ENCODE data around the gene UBXN6. TPM values are rescaled to one million over a fixed set of nuclear protein-coding genes. Genes with fewer than 3 reads are reported as not detected.

The UBXN6 gene
- total RNA-seq, 1 donor from 2014 or later = 127 TPM

DNA sequence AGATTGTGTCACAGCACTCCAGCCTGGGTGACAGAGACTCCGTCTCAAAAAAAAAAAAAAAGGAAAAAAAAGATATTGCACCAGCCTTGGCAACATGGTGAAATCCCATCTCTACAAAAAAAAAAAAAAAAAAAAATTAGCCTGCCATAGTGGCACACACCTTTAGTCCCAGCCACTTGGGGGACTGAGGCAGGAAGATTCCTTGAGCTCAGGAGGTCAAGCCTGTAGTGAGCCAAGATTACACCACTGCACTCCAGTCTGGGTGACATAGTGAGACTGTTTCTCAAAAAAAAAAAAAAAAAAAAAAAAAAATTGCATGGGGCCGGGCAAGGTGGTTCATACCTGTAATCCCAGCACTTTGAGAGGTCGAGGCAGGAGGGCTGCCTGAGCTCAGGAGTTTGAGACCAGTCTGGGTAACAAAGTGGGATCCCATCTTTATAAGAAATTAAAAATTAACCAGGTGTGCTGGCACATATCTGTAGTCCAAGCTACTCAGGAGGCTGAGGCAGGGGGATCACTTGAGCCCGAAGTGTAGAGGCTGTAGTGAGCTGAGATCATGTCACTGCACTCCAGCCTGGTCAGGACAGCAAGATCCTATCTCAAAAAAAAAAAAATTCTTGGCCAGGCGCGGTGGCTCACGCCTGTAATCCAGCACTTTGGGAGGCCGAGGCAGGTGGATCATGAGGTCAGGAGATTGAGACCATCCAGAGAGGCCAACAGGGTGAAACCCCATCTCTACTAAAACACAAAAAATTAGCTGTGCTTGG is 7.4 kb upstream of the UBXN6 start:
- no peak for ATAC-seq
- intact Hi-C loops (cut with micrococcal nuclease) = no loop called here
- DNase-seq = no peak

GRCh38 chr19:4456843-4457653 is 546 bp downstream of the UBXN6 start:
- intact Hi-C loops (cut with micrococcal nuclease) = no loop called here
- peak; percentile 53 for ATAC-seq
- no peak for DNase-seq

- DNase-seq = no peak
- peak; percentile 13 for ATAC-seq
- intact Hi-C loops (cut with micrococcal nuclease) = no loop called here
These were observed 1.1 kb downstream of the UBXN6 start for GRCh38 chr19:4456476-4456842.

DNA sequence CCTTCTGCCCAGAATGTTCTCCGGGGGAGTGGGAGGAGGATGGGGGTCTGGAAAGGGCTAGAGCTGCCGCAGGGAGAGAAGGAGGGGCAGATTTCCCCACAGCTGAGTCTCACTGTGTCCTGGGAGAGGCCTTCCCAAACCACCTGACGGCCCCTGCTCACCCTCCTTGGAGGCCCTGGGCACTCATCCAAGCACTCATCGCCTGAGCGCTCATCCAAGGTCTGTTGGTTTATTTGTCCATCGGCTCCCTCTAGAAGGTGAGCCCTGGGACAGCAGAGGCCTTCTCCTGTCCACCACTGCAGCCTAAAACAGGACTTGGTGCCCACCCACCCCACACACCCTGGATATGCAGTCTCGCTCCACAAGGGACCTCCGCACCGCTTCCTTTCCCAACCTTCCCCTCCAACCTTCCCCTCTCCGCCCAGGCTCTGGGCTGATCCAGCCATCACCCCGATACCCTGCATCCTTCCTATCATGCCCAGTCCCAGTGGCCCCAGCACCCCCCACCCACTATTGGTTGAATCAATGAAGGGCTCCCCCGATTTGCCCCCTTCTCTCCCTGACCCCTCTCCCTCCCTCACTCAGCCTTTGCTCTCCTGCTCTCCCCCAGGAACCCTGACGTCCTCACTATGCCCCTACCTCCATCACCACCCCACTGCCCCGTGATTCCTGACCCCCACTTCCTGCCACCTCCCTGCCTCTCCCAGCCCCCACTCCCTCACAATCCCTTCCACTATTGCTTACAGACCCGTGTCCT is 1.7 kb downstream of the UBXN6 start:
- intact Hi-C loops (cut with micrococcal nuclease) = no loop called here
- ATAC-seq (peak; percentile 66), DNase-seq (peak; percentile 83)

- intact Hi-C loops (cut with micrococcal nuclease) = no loop called here
- ATAC-seq (no peak), DNase-seq (no peak)
These were observed 2.6 kb downstream of the UBXN6 start for GRCh38 chr19:4454747-4455718.

GRCh38 chr19:4453232-4454179 is 4.1 kb downstream of the UBXN6 start:
- DNase-seq = no peak
- intact Hi-C loops (cut with micrococcal nuclease) = no loop called here
- no peak for ATAC-seq

DNA sequence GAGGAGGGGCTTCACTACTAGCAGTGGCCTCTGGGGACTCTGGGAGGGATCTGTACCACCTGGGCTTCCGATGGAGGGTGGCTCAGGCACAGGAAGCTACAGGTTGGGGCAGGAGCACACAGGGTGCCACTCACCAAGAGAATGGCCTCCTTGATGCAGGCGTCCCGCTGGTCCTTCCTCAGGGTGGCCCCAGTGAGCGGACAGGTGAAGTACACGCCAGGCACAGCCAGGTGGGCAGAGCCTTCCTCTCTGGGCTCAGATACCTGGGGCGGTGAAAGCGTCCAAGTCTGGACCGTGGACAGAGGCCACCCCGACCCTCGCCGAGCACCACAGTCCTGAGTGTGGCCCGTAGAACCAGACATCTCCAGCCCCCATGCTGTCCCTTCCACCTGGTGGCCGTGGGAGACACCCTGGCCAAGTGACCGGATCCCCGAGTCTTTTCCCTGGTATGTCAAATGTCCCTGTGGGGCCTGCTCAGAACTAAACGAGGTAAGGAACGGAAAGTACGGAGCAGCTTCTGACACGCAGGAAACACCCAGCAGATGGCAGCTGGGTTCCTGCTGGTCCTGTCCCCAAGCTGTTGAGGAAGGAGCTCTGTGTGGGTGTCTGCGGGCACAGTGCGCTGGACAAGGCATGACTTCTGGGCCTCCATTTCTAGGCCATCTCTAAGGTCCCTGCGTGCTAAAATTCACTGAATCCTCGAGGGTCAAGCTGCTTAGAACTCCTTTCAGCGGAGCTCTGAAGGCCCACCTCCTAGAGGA is 5.2 kb downstream of the UBXN6 start:
- ATAC-seq (no peak), DNase-seq (no peak)
- intact Hi-C loops (cut with micrococcal nuclease) = no loop called here

GRCh38 chr19:4449639-4450028 is 8.0 kb downstream of the UBXN6 start:
- ATAC-seq (no peak), DNase-seq (no peak)
- intact Hi-C loops (cut with micrococcal nuclease) = no loop called here

GRCh38 chr19:4449022-4449638 is 8.5 kb downstream of the UBXN6 start:
- intact Hi-C loops (cut with micrococcal nuclease) = no loop called here
- DNase-seq (peak; percentile 90), ATAC-seq (peak; percentile 87)

DNA sequence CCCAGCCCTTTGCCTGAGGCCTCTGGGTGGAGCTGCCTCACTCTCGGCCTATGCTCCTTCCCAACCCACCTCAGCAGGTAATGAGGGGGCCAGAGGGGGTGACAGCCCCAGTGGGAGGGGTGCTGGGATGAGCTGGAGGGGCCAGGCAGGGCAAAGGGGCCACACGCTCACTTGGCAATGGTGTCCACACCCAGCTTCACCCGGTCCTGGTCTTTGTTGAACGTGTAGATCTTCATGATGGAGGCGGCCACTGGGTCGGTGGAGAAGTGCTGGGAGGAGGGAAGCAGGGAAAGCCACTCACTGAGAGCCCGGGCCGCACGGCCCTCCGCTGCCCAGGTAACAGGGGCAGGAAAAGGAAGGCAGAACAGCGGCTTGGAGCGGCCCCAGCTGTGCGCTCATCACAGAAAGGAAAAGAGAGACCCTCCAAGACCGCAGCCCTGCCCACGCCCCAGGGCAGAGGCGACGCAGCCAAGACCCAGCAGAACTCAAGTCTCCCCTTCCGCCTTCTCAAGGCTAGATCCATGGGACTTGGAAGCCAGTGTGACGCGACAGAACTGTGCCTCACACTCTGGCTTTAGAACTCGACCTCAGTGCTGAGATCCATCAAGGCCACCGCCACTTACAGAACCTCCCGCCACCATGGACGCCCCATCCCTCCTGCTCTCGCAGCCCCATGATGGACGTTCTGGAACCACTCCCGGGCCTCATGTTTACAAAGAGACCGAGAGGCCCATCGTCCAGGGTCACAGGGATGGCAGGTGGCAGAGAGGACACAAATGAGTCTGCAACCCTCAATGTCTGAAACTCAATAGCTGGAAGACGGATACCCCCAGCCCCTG is 9.2 kb downstream of the UBXN6 start:
- ATAC-seq = peak; percentile 1
- no peak for DNase-seq
- intact Hi-C loops (cut with micrococcal nuclease) = no loop called here

GRCh38 chr19:4447327-4448146 is 10.1 kb downstream of the UBXN6 start:
- DNase-seq (no peak), ATAC-seq (no peak)
- intact Hi-C loops (cut with micrococcal nuclease) = no loop called here

DNA sequence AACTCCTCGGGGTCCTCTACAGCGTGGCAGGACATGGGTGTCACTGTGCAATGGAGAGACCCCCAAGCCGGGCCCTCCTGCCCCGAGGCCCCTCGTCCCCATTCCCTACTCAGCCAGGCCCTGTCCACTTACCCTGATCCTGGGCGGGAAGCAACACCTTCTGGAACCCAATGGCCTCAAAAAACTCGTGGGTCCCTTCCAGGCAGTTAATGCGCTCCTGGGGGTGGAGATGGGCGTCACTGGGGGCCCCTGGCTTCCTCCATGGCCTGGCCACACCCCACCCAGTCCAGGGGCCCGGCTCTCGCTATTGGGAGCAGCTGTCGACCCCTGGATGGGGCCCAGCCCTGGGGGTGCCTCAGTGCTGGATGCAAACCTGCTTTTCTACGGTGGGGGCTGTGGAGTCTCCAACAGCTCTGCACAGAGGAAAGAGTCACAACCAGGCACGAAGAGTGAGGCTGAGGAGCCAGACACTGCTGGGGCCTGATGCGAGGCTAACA is 10.8 kb downstream of the UBXN6 start:
- DNase-seq (no peak), ATAC-seq (no peak)
- intact Hi-C loops (cut with micrococcal nuclease) = no loop called here

DNA sequence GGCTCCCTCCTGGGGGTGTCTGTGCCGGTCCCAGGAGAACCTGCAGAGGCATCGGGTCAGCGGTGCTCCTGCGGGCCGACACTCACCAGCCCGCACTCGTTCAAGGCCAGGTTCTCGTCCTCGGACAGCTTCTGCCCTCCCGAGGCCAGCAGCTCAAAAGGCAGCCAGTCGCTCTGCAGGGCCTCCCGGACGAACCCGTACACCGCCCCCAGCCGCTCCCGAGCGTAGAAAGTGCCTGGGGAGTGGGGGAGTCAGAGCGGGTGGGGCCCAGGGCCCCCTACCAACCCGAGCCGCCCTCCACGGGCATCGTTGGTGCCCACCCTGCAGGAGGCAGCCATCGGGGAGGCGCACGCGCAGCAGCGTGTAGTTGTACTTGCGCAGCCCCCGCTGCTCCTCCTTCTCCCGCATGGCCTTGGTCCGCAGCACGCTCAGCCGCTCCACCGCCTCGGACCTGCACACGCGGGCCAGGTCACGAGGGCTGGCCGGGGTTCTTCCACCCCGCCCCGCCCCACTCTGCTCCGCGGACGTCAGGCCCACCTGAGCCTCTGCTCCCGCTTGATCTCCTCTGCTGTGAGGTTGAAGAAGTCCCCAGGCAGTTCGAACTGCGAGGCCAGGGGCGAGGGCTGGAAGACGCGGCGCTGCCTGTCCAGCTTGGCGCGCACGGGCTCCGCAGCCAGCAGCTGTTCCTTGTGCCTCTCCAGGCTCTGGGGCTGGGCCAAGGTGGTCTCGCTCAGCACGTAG is 11.5 kb downstream of the UBXN6 start:
- intact Hi-C loops (cut with micrococcal nuclease) = no loop called here
- peak; percentile 33 for DNase-seq
- no peak for ATAC-seq

Measured in left ventricle myocardium superior (tissue), 1 donor.